GM21529 (cell line): ENCODE data around the gene GARIN5A.

Experiments used
- ATAC-seq: cut with Tn5 transposase; IDR thresholded peaks from one replicate; pipeline ENCODE4 v1.9.1; 2021; ENCODE audit not compliant: unreplicated experiment

Gene GARIN5A

GRCh38 chr19:50509366-50509765 is 32.7 kb upstream of the GARIN5A start:
- ATAC-seq, result no peak

GRCh38 chr19:50508843-50509190 is 32.2 kb upstream of the GARIN5A start:
- no peak for ATAC-seq

GRCh38 chr19:50507376-50507775 is 30.7 kb upstream of the GARIN5A start:
- ATAC-seq, result no peak

GRCh38 chr19:50506700-50507099 is 30.1 kb upstream of the GARIN5A start:
- no peak for ATAC-seq

- ATAC-seq, result no peak
Observed at GRCh38 chr19:50505856-50506611, 29.4 kb upstream of the GARIN5A start.

- ATAC-seq, result no peak
Observed at GRCh38 chr19:50501568-50502475, 25.2 kb upstream of the GARIN5A start.

GRCh38 chr19:50501186-50501567 is 24.5 kb upstream of the GARIN5A start:
- ATAC-seq, result no peak

GRCh38 chr19:50500753-50501151 is 24.1 kb upstream of the GARIN5A start:
- ATAC-seq, result no peak

- no peak for ATAC-seq
Observed at GRCh38 chr19:50500060-50500752, 23.6 kb upstream of the GARIN5A start.

- no peak for ATAC-seq
Observed at GRCh38 chr19:50498219-50499056, 21.8 kb upstream of the GARIN5A start.

- ATAC-seq, result no peak
Observed at GRCh38 chr19:50497022-50497405, 20.4 kb upstream of the GARIN5A start.

- no peak for ATAC-seq
Observed at GRCh38 chr19:50496189-50497021, 19.8 kb upstream of the GARIN5A start.

- no peak for ATAC-seq
Observed at GRCh38 chr19:50495020-50495531, 18.4 kb upstream of the GARIN5A start.

- ATAC-seq, result no peak
Observed at GRCh38 chr19:50494186-50495019, 17.8 kb upstream of the GARIN5A start.

- no peak for ATAC-seq
Observed at GRCh38 chr19:50493171-50493570, 16.5 kb upstream of the GARIN5A start.

GRCh38 chr19:50492303-50493052 is 15.8 kb upstream of the GARIN5A start:
- no peak for ATAC-seq

- ATAC-seq, result no peak
Observed at GRCh38 chr19:50490991-50491472, 14.4 kb upstream of the GARIN5A start.

- ATAC-seq, result no peak
Observed at GRCh38 chr19:50490411-50490811, 13.8 kb upstream of the GARIN5A start.
